Tibial artery (tissue), 4 donors: ENCODE results near the gene IL10RB.
A peak's percentile ranks its signal among the peaks of the same experiment; 100 is the strongest.
"Not testable (repeated sequence)": the region's sequence is repeated elsewhere in the genome, so short reads cannot be mapped to it uniquely, and the experiment has no call there.

Source experiments
- DNase-seq, 2 donors: peaks; one replicate each; pipeline ENCODE4 v3.0.0-alpha.2; 2019
- H3K27ac ChIP-seq, 2 donors: fragments of 200-600 bp; sonication (generic) in 1 of 2; 1 replicate in 1 of 2; 2 replicates in 1 of 2; pipeline ENCODE4 v1.5.1; 2018 to 2019; ENCODE audit warnings: mild to moderate bottlenecking in 1 of 2
- H3K27me3 ChIP-seq, 2 donors: fragments of 200-600 bp; sonication (generic) in 1 of 2; one replicate each; pipeline versions ENCODE4 v1.5.1 to v1.6.0; 2016 to 2019
- H3K36me3 ChIP-seq, 3 donors: fragments of 200-600 bp; sonication (generic) in 2 of 3; one replicate each; pipeline ENCODE4 v1.5.1; 2016 to 2019; ENCODE audit warnings: mild to moderate bottlenecking in 2 of 3
- H3K4me1 ChIP-seq, 4 donors: fragments of 200-600 bp; sonication (generic) in 2 of 4; 1 replicate in 3 of 4; 2 replicates in 1 of 4; pipeline ENCODE4 v1.5.1; 2016 to 2019
- H3K4me3 ChIP-seq, 2 donors: fragments of 200-600 bp; sonication (generic) in 1 of 2; 1 replicate in 1 of 2; 2 replicates in 1 of 2; pipeline ENCODE4 v1.5.1; 2018 to 2019; ENCODE audit warnings: mild to moderate bottlenecking in 2 of 2
- H3K9me3 ChIP-seq, 3 donors: fragments of 200-600 bp; sonication (generic) in 1 of 3; one replicate each; pipeline ENCODE4 v1.5.1; 2016 to 2019
- CTCF ChIP-seq, 2 experiments: fragments of 200-600 bp in 1 of 2; fragments of 450-650 bp in 1 of 2; IDR thresholded peaks; one replicate each; pipeline ENCODE4 v1.5.1; 2017 to 2019; ENCODE audit warnings: antibody characterized with exemption in 2 of 2, mild to moderate bottlenecking in 1 of 2, moderate library complexity in 1 of 2
- intact Hi-C: fragments of 100-400 bp; cut with DNase I; formaldehyde crosslinking; loops from one replicate; pipeline ENCODE4 v1.15.0; 2023; ENCODE audit warnings: low total_unique reads

IL10RB gene

GRCh38 chr21:33315946-33316710, 50.0 kb downstream of the IL10RB start:
- no peak for DNase-seq
- H3K36me3 ChIP-seq, result no peaks in the 10 kb centered on the region
- no peaks in the 10 kb centered on the region for H3K27me3 ChIP-seq
- no peaks in the 10 kb centered on the region for H3K4me1 ChIP-seq
- no peak for TF ChIP-seq CTCF (IDR thresholded peaks at IDR 0.05)
- H3K27ac ChIP-seq, result no peak overlapping the region
- intact Hi-C loops, result no loop called here
- H3K9me3 ChIP-seq, result no peaks in the 10 kb centered on the region
- no peak overlapping the region for H3K4me3 ChIP-seq

- no peaks in the 10 kb centered on the region for H3K36me3 ChIP-seq
- no peak for TF ChIP-seq CTCF (IDR thresholded peaks at IDR 0.05)
- no peak overlapping the region for H3K4me3 ChIP-seq
- intact Hi-C loops, result no loop called here
- no peaks in the 10 kb centered on the region for H3K4me1 ChIP-seq
- no peaks in the 10 kb centered on the region for H3K27me3 ChIP-seq
- no peak overlapping the region for H3K27ac ChIP-seq
- H3K9me3 ChIP-seq, result no peaks in the 10 kb centered on the region
- DNase-seq, result no peak
Observed at GRCh38 chr21:33317145-33317544, 51.0 kb downstream of the IL10RB start.

DNA sequence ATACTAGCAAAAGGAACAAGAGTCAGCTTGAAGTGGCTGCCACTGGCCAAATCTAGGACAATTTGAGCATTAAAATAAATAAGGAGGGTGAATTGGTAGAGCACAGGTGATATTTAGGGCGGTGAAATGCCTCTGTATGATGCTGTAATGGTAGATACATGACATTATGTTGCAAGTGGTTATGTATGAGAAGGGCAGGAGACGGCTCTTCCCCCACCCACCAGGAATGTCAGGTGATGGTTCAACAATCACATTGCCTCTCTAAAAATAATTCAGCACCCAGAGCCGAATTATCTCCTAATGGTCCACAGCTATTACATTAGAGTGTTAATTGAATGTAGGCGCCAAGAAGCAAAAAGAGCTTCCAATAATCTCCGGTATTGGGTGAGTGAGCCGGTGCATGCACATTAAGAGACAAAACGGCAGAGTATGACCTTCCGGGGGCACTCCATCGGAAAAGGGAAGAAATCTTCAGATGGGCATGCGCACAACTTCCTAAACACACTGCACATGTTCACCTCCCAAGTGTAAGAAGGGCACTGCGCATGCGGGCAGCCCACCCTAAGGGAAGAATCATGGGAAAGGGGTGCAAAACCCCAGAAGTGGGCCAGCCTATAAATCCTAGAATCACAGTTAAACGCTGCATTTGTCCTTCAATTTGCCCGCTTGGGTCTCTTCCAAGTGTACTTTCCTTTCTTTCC, 51.8 kb downstream of the IL10RB start:
- DNase-seq, result no peak
- no peaks in the 10 kb centered on the region for H3K36me3 ChIP-seq
- H3K27me3 ChIP-seq, result no peaks in the 10 kb centered on the region
- TF ChIP-seq CTCF (IDR thresholded peaks at IDR 0.05), result no peak
- intact Hi-C loops, result no loop called here
- no peak overlapping the region for H3K4me3 ChIP-seq
- no peaks in the 10 kb centered on the region for H3K9me3 ChIP-seq
- no peak overlapping the region for H3K27ac ChIP-seq
- no peaks in the 10 kb centered on the region for H3K4me1 ChIP-seq

GRCh38 chr21:33321005-33321404, 54.8 kb downstream of the IL10RB start:
- H3K9me3 ChIP-seq, H3K36me3 ChIP-seq, intact Hi-C loops, H3K27ac ChIP-seq, H3K27me3 ChIP-seq, H3K4me3 ChIP-seq, DNase-seq, H3K4me1 ChIP-seq: not testable (repeated sequence)

DNA sequence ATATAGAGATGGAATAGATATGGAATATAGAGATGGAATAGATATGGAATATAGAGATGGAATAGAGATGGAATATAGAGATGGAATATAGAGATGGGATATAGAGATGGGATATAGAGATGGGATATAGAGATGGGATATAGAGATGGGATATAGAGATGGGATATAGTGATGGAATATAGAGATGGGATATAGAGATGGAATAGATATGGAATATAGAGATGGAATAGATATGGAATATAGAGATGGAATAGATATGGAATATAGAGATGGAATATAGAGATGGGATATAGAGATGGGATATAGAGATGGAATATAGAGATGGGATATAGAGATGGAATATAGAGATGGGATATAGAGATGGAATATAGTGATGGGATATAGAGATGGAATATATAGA, 57.4 kb downstream of the IL10RB start:
- intact Hi-C loops, H3K36me3 ChIP-seq, H3K9me3 ChIP-seq, H3K27me3 ChIP-seq, DNase-seq: not testable (repeated sequence)
- peak overlapping the region; percentile 92 to 98 for H3K27ac ChIP-seq
- H3K4me3 ChIP-seq, result peak overlapping the region; percentile 78 to 98
- H3K4me1 ChIP-seq, result peaks cover 0 to 31% (median 17%) of the 10 kb centered on the region in 4 donors

GRCh38 chr21:33324291-33325221, 58.4 kb downstream of the IL10RB start, which contains the start of gene IFNAR1:
Gene IFNAR1, plus strand, starts transcription at chr21:33324970. Its CDS starts 86 bp downstream, at chr21:33325056.
- Histone ChIP-seq H3K27ac (peak within 1 kb of the TSS; percentile 92 to 98), H3K36me3 (no peaks in the 10 kb centered on the region), H3K27me3 (no peaks in the 10 kb centered on the region), H3K4me3 (peak within 1 kb of the TSS; percentile 78 to 98), H3K9me3 (no peaks in the 10 kb centered on the region), H3K4me1 (peaks cover 0 to 31% (median 17%) of the 10 kb centered on the region in 4 donors)
- no peak for TF ChIP-seq CTCF (IDR thresholded peaks at IDR 0.05)
- peak; percentile 99 to 100 for DNase-seq
- intact Hi-C loops, result no loop called here
